Activated T-cell treated with anti-CD3 and anti-CD28 coated beads, Interleukin-2, amount 50 U/mL, for 48 hours (primary cell): ENCODE data around the gene RGS11.
A peak's percentile ranks its signal among the peaks of the same experiment; 100 is the strongest.
"Not testable (repeated sequence)": the region's sequence is repeated elsewhere in the genome, so short reads cannot be mapped to it uniquely, and the experiment has no call there.

Experiments used
- DNase-seq, 2 experiments: peaks; one replicate each; pipeline ENCODE4 v3.0.0-alpha.2; 2020

Gene RGS11

DNA sequence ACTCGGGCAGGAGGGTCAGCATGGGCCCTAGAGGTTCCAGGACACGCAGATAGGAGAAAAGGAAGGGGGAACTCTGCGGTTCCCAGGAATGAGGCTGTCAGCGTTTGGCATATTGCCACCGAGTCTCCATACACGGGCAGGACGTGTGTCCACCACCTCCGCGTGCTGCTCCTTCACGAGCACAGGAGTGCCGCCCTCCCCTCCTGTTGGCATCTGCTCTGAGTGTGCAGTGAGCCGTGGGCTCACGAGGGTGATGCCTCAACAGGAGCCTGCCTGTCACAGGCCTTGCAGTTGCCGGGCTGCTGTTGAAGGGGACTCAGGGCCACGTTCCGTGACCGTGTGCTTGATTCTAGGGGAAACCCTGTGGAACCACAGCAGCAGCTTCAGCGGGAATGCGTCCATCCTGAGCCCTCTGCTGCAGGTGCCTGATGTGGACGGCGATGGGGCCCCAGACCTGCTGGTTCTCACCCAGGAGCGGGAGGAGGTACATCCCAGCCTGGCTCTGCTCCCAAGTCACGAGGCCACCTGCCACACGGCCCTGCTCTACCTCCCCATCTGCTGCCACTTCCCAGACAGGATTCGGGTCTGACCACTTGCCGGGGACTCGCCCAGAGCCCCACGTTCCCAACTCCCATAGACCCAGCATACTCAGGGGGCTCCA lies 14.6 kb downstream of the RGS11 start:
- DNase-seq, result no peak

GRCh38 chr16:260326-260725 lies 15.4 kb downstream of the RGS11 start:
- DNase-seq, result no peak

- no peak for DNase-seq
Measured at GRCh38 chr16:259814-260253, 15.9 kb downstream of the RGS11 start.

GRCh38 chr16:259226-259625 lies 16.5 kb downstream of the RGS11 start:
- no peak for DNase-seq

- DNase-seq, result not testable (repeated sequence)
Measured at GRCh38 chr16:258091-258490, 17.7 kb downstream of the RGS11 start.

GRCh38 chr16:255183-255582 lies 20.6 kb downstream of the RGS11 start:
- DNase-seq, result no peak

- DNase-seq, result no peak
Measured at GRCh38 chr16:254461-254860, 21.3 kb downstream of the RGS11 start.

- no peak for DNase-seq
Measured at GRCh38 chr16:253833-254232, 21.9 kb downstream of the RGS11 start.

GRCh38 chr16:252366-253337 lies 23.1 kb downstream of the RGS11 start:
- peak; percentile 49 for DNase-seq

DNA sequence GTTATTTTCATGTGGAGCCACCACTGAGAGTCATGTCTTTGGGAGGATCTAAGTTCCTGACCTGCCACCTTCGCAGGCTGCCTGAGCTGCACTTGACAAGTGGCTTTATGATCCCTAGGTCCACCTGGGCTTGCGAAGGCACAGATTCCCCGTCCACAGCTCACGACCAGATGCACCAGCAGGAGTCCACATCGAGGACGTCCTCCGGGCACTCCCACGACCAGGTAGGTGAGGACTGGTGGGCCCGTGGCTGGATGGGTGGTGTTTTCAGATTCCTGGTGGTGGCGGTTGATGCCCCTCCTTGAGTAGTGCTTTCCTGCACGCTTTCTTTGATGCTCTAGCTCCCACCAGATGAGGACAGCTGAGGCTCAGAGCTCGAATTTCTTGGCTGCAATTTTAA lies 26.3 kb downstream of the RGS11 start:
- no peak for DNase-seq

DNA sequence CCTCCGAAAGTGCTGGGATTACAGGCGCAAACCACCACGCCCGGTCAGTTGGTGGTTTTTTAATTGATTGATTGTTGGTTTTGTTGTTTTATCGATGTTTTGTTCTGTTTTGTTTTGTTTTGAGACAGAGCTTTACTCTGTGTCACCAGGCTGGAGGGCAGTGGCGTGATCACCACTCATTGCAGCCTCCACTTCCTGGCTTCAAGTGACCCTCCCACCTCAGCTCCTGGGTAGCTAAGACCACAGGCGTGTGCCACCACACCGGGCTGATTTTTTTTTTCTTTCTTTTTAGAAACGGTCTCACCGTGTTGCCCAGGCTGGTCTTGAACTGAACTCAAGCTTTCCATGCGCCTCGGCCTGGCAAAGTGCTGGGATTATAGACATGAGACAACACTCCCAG lies 28.7 kb downstream of the RGS11 start:
- no peak for DNase-seq

- DNase-seq, result no peak
Measured at GRCh38 chr16:245105-245504, 30.6 kb downstream of the RGS11 start.

DNA sequence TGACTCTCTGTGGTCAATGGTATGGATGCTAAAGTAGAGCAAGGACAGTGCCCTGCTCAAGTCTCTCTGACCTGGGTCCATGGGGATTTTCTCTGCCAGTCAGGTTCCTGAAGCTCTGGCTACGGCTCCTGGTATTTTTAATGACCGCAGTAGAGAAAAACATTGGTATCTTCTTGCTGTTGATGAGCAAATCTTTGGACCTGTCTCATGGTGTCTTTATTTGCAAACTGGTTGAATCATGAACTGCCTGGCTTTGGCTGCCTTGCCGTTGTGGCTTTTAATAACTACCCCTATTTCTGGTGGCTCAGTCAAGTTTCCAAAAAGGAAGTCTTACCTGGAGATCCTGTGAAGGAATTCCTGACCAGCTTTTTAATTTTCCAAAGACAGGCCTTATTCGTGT lies 32.4 kb downstream of the RGS11 start:
- no peak for DNase-seq

GRCh38 chr16:242281-242680 lies 33.5 kb downstream of the RGS11 start:
- no peak for DNase-seq

GRCh38 chr16:240559-240958 lies 35.2 kb downstream of the RGS11 start:
- DNase-seq, result no peak

DNA sequence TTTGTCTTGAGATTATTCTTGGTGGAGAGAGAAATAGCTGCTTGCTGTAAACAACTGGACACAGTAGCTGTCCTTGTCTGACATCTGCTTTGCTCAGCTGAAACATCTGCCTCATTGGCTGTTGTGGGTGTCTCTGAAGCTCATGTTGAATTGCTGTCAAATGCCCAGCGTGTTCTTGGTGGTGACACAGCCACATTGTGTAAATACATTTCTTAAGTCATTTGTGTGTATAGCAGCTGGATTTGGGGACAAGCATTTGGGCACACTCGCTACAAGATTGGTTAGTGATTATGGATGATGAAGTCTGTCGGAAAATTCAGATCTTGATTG lies 35.8 kb downstream of the RGS11 start:
- no peak for DNase-seq

DNA sequence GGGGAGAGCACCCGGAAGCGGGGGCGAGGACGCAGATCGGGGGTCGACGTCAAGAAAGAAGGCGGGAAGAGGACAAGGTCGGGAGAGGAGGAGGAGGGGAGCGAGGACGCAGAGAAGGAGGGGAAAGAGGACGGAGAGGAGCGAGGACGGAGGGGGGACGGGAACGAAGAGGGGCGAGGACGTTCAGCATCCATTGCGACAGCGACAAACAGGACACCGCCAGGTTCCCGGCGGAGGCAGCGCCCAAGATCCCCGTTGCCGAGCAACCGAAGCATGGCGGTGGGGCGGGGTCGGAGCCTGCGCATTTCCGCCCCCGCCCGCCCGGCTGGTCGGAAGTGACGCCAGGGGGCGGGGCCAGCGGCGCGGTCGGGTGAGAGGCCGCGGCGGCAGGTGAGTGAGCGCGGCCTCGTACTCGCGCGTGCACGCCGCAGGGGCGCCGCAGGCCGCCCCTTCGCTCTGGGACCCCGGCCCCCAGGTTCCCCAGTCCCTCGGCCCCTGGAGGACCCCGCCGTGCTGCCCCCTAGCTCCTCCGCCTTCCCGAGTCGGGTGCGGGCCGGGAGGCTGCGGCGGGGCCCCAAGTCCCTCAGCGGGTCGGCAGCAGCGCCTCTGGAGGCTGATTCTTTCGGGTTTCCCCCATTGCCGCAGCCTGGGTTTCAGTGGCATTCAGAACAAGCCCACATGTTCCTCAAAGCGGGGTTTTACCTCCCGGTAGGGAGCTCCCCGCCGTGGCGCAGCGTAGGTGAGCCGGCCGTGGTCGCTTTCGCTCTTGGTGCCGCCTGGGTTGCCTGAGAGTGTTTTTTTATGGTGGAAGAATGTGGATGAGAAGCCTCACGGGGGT lies 41.1 kb downstream of the RGS11 start, which contains the start of gene FAM234A:
TSS of gene FAM234A (plus strand) at position 354 of the 838 bp plus-strand sequence. CDS start 19,593 bp downstream, outside the sequence.
- peak; percentile 95 to 96 for DNase-seq

GRCh38 chr16:230949-231348 lies 44.8 kb downstream of the RGS11 start:
- DNase-seq, result no peak

DNA sequence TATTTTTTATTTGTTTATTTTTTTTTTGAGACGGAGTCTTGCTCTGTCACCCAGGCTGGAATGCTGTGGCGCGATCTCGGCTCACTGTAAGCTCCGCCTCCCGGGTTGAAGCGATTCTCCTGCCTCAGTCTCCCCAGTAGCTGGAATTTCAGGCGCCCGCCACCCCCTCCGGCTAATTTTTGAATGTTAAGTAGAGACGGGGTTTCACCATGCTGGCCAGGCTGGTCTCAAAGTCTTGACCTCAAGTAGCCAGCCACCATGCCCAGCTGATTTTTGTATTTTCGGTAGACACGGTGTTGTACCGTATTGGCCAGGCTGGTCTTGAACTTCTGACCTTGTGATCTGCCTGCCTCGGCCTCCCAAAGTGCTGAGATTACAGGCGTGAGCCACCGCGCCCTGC lies 45.4 kb downstream of the RGS11 start:
- not testable (repeated sequence) for DNase-seq

GRCh38 chr16:229731-230281 lies 45.9 kb downstream of the RGS11 start:
- no peak for DNase-seq

DNA sequence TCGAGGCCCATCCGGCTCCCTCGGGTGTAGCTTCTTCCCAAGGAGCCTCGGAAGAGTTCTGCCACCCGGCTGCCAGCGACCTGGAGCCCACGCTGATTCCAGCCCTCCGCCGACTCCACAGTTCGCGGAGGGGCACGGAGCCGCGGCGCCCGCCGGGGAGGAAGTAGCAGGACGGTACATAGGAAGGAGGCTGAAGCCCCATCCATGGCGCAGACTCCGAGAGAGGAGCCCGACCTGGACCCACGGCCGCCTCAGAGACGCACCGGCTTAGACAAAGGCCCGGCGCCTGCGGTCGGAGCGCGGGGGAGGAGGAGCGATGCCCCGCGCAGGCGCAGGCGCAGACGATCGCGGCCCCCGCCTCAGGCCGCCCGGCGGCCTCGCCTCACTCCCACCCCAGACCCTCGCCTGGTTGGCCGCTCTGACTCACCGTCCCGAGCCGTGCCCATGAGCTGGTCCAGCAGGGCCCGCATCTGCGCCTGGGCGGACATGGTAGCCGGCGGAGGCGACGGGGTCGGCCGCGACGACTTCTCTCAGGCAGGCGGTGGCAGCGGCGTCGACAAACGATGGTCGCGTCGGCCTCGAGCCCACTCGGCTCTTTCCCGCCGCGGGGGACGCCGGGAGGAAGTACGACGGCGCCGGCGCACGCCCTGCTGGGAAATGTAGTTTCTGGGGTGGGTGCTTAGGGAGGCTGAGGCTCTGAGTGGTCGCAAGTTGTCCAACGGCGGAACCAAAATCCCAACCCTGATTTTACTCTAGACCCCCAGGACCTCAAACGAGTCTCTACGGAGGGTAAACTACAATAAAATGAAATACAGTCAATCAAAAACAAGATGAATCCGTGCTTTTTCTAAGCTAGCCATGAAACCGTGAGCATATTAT lies 46.7 kb downstream of the RGS11 start, which contains the start of gene LUC7L:
TSS of gene LUC7L (minus strand) at position 598 of the 879 bp plus-strand sequence. CDS start at position 488, 110 bp downstream.
- DNase-seq, result peak; percentile 93 to 94
